Right renal cortex interstitium (tissue), 3 donors: Measurements from ENCODE around the gene ATL1. TPM values are rescaled to one million over a fixed set of nuclear protein-coding genes. Genes with fewer than 3 reads are reported as not detected.

Experiments used
- DNase-seq, 3 donors: peaks; one replicate each; pipeline ENCODE4 v3.0.0-alpha.2; 2013; ENCODE audit warnings: low read depth in 3 of 3, low spot score in 2 of 3
- polyA plus RNA-seq, 3 donors: library from polyadenylated mRNA; unstranded; fragments of 120-200 nt; gene quantifications; one replicate each; pipeline ENCODE4 v1.2.1, GENCODE V29; 2013; ENCODE audit not compliant: insufficient read length in 3 of 3

The ATL1 gene
- polyA plus RNA-seq, 3 donors, result 8.8 to 10.7 (median 10.2) TPM

GRCh38 chr14:50678163-50678562, 118.2 kb downstream of the ATL1 start:
- DNase-seq, result no peak

- no peak for DNase-seq
These were observed 119.7 kb downstream of the ATL1 start for GRCh38 chr14:50679674-50680073.

Other genes starting within 250 kb of the ATL1 start
- gene L2HGDH, start 247.9 kb upstream of the ATL1 start, polyA plus RNA-seq, result 10 to 100 TPM in 2 of 3 donors, 1 to 10 TPM in 1; 9.8 to 12.1 (median 11.5) TPM
- gene DMAC2L, start 247.8 kb upstream of the ATL1 start, polyA plus RNA-seq, result 10 to 100 TPM; 20.9 to 23.0 (median 21.7) TPM
- gene CDKL1, start 163.3 kb upstream of the ATL1 start, polyA plus RNA-seq, result 1 to 10 TPM; 7.0 to 9.0 (median 8.3) TPM
- gene MAP4K5, start 27.6 kb upstream of the ATL1 start, polyA plus RNA-seq, result 10 to 100 TPM; 47.5 to 52.0 (median 50.6) TPM
- 10 to 100 TPM; 41.0 to 42.1 (median 41.3) TPM for gene SAV1, start 108.2 kb downstream of the ATL1 start, polyA plus RNA-seq